Neuron (in vitro differentiated cells): Measurements from ENCODE around the gene RUFY1.
"Not testable (repeated sequence)": the region's sequence is repeated elsewhere in the genome, so short reads cannot be mapped to it uniquely, and the experiment has no call there.

ENCODE experiments used
- H2AFZ ChIP-seq: one replicate; pipeline ENCODE4 v1.6.1; 2013; ENCODE audit warnings: low read depth, mild to moderate bottlenecking, inconsistent platforms, low read length, moderate library complexity
- H3K27me3 ChIP-seq: one replicate; pipeline ENCODE4 v1.6.1; 2013; ENCODE audit warnings: low read length; ENCODE audit not compliant: insufficient read depth
- H3K36me3 ChIP-seq: one replicate; pipeline ENCODE4 v1.6.1; 2013; ENCODE audit warnings: low read length; ENCODE audit not compliant: insufficient read depth
- H3K4me1 ChIP-seq: one replicate; pipeline ENCODE4 v1.6.1; 2013; ENCODE audit warnings: low read length; ENCODE audit not compliant: insufficient read depth
- H3K4me3 ChIP-seq: 2 replicates; pipeline ENCODE4 v1.5.1; 2013; ENCODE audit warnings: mild to moderate bottlenecking, low read length, moderate library complexity
- H3K9me3 ChIP-seq: one replicate; pipeline ENCODE4 v1.6.1; 2013; ENCODE audit warnings: low read length

RUFY1 gene

DNA sequence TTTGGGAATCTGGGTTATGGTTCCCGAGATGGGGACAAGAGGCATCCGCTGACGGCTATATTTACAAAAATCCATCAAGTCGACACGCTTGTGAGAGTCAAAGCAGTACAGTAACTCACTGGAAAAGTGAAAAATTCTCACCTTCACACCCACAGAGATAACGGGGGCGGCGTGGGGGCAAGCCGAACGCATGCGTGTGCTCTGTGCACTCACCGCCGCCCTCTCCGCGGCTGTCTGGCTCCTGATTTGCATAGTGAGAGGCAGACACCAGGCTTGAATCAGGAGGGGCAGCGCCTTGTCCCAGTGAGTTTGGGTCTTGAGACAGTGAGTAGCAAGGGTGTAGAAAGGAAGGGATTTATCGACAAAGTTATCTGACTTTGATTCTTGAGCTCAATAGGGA is 32.0 kb upstream of the RUFY1 start:
- H3K27me3 ChIP-seq, H2AFZ ChIP-seq, H3K4me1 ChIP-seq, H3K4me3 ChIP-seq, H3K9me3 ChIP-seq, H3K36me3 ChIP-seq: not testable (repeated sequence)

DNA sequence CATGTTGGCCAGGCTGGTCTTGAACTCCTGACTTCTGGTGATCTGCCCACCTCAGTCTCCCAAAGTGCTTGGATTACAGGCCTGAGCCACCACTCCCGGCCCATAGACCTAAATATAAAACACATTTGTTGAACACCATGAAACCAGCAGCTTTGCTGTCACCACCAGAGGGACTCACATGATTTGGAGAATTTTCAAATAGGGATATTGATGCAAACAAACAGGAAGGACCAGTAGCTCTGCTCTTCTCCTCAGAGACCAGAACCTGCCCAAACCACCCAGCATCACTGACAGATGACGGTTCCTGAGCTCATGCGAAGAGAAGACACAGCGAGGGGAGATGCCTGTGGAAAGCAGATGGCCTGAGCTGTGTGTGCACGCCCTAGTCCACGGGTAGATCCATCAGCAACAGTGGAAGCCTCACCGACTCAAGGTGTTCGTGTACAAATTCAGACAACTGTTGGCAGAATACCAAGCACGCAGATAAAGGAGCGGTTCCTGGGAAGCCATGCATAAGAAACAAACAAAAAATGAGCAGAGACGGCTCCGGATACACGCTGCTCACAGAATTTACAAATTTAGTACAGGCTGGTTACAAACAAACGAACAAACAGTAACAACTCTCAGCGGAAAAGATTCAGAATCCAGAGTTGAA is 30.8 kb upstream of the RUFY1 start:
- not testable (repeated sequence) for H3K9me3 ChIP-seq, H3K27me3 ChIP-seq, H2AFZ ChIP-seq, H3K4me3 ChIP-seq, H3K4me1 ChIP-seq, H3K36me3 ChIP-seq

DNA sequence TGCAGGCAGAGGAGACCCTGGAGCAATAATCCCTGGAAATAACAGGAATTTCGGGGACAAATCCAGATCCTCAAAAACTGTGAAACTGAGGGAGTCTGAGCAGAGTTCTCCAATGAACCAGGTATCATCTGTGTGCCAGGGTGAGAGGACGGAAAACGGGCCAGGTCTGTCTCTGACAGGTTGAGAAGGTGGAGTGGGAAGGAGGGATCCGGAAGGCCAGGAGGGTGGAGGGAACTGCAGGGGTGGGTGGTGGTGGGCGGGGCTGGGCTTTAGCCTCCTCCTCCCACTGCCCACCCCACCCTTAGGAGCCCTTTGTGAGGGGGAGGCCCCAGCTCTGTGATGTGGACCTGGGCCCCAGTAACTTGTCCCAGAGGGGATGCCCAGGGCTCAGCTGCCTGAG is 28.2 kb upstream of the RUFY1 start:
- H2AFZ ChIP-seq, H3K4me1 ChIP-seq, H3K36me3 ChIP-seq, H3K9me3 ChIP-seq, H3K4me3 ChIP-seq, H3K27me3 ChIP-seq: not testable (repeated sequence)

DNA sequence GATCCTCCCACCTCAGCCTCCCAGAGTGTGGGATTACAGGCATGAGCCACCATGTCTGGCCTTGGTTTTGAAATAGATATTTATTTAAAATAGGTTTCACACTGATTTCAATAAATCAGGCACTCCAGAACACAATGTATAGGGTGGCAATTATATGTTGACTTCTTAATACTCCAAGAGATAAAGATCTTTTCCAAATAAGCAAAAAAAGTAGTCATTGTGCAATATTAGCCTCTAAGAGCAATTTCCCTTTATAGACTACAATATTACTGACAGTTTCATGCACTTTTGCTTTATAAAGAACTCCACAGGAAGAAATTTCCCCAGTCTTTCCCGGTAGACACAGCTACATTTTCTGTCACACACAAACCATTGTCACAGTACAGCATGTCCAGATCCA is 23.4 kb upstream of the RUFY1 start:
- no peak overlapping the region for H2AFZ ChIP-seq
- no peaks in the 10 kb centered on the region for H3K4me1 ChIP-seq
- H3K9me3 ChIP-seq = no peaks in the 10 kb centered on the region
- H3K4me3 ChIP-seq = no peak overlapping the region
- H3K27me3 ChIP-seq = no peaks in the 10 kb centered on the region
- H3K36me3 ChIP-seq = no peaks in the 10 kb centered on the region

DNA sequence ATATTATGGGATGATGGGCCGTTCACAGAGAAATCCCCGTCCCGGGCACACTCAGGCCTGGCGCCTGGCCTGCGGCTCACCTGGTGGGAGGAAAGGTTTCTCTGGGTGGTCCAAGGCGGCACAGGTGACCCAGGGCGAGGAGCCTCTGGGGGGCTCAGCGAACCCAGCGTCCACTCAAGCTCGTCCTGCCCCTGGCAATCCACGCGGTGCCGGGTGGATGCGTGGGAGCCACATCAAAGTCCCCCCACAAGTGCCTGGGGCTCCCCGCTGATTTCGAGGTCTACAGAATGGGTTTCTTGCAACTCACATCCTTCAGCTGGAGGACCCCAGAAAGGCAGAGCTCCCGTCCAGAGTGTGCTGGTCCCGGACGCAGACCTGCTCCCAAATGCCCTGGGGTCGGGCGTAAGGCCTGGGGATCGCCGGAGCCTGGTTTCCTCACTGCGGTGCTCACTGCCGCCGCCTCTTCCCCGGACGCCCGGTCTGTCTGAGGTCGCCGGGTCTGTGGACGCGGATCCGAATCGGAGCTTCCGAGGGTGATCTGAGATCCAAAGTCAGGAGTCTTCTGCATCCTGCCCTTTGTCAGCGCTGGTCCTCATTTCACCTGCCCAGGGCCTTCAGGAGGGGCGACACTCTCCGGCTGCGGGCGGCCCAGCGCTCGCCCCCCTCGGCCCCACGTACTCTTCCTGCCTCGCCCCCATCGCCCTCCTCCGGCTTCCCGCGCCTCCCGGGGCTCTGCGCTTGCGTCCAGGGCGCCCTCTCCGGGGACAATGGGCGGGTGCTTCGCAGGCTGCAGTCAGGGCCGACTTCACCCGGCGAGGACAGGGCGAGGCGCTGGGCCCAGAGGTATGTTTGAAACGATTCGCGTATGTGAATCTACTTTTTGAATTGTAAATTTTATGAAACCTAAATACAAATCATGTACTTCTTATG is 20.0 kb upstream of the RUFY1 start:
- Histone ChIP-seq H3K27me3 (no peaks in the 10 kb centered on the region), H3K4me1 (no peaks in the 10 kb centered on the region), H3K4me3 (no peak overlapping the region), H3K36me3 (no peaks in the 10 kb centered on the region), H3K9me3 (no peaks in the 10 kb centered on the region), H2AFZ (no peak overlapping the region)

DNA sequence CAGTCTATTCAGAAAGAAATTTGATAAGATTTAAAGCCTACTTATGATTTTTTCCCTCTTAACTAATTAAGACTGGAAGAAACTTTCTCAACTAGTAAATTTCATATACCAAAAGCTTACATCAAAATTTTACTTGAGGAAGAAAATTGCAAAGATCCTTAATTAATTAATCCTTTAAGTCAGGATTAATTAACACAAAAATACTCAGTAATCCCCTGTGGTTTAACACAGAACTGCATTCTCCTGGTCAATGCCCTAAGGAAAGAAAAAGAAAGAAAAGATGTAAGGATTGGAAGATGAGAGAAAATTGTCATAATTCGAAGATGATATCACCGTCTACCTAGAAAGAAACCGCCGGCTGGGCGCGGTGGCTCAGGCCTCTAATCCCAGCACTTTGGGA is 17.3 kb upstream of the RUFY1 start:
- H2AFZ ChIP-seq = no peak overlapping the region
- H3K4me3 ChIP-seq = no peak overlapping the region
- no peaks in the 10 kb centered on the region for H3K36me3 ChIP-seq
- H3K9me3 ChIP-seq = no peaks in the 10 kb centered on the region
- H3K27me3 ChIP-seq = no peaks in the 10 kb centered on the region
- no peaks in the 10 kb centered on the region for H3K4me1 ChIP-seq

DNA sequence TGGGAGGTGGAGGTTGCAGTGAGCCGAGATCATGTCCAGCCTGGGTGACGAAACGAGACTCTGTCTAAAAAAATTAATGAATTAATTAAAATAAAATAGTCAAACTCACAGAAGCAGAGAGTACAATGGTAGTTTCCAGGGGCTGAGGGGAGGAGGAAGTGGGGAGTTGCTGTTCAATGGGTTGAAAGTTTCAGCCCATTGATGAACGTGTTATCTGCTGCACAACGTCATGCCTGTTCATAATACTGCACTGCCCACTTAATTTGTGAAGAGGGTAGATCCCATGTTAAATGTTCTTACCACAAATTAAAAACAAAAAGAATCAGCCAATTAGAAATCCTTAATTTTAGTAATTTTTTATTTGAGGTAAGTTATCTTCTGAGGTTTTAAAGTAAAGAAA is 16.4 kb upstream of the RUFY1 start:
- H3K9me3 ChIP-seq = no peaks in the 10 kb centered on the region
- no peaks in the 10 kb centered on the region for H3K4me1 ChIP-seq
- H3K27me3 ChIP-seq = no peaks in the 10 kb centered on the region
- no peak overlapping the region for H2AFZ ChIP-seq
- H3K4me3 ChIP-seq = no peak overlapping the region
- no peaks in the 10 kb centered on the region for H3K36me3 ChIP-seq

DNA sequence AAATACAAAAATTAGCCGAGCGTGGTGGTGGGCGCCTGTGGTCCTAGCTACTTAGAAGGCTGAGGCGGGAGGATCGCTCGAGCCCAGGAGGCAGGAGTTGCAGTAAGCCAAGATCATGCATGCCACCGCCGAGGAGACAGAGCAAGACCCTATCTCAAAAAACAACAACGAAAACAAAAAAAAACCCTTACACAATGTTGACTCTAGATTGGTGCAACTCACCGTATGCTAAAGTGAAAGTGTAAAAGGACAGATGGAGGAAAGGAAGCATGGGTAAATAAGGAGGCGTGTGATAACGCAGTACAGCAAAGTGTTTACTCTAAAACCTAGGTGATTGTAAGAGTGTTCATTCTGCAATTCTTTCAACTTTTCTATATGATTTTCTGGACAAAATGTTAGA is 15.9 kb upstream of the RUFY1 start:
- Histone ChIP-seq H3K36me3 (no peaks in the 10 kb centered on the region), H3K4me3 (no peak overlapping the region), H3K4me1 (no peaks in the 10 kb centered on the region), H2AFZ (no peak overlapping the region), H3K27me3 (no peaks in the 10 kb centered on the region), H3K9me3 (no peaks in the 10 kb centered on the region)

DNA sequence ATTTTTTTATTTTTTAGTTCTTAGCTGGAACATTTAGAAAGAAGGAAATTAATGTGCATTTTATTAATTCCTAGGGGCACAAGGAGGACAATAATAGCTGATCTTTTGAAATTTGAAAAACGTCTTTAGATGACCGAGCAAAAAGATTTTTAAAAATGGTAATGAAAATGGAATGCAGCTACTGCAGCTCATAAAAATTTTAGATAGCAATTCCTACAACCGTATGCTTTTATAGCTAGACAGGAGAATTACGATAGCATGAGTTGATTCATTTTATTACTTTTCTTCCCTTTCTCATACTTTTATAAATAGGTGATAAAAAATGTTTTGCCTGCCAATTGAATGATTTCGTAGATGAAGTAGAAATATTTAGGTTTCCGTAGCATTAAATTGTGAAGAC is 13.7 kb upstream of the RUFY1 start:
- H3K9me3 ChIP-seq = no peaks in the 10 kb centered on the region
- no peaks in the 10 kb centered on the region for H3K27me3 ChIP-seq
- no peak overlapping the region for H2AFZ ChIP-seq
- H3K4me1 ChIP-seq = no peaks in the 10 kb centered on the region
- no peaks in the 10 kb centered on the region for H3K36me3 ChIP-seq
- no peak overlapping the region for H3K4me3 ChIP-seq

DNA sequence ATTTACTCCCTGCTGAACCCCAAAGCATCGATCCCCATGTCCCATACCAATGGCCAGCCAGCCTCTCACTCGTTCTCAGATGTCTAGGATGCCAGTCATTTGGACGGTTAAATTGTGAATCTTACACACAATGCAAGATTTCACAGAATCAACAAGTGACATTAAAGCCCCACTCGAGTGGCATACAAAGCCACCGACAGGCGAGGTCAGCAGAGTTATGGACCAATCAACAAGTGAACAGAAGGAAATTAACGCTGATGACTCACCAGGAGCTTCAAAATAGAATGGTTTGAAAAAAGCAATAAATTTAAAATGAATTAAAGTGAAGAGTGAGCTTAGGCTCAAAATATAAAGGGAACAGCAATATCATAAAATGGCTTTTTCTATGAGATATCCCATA is 8.2 kb upstream of the RUFY1 start:
- no peaks in the 10 kb centered on the region for H3K4me1 ChIP-seq
- no peaks in the 10 kb centered on the region for H3K27me3 ChIP-seq
- no peak overlapping the region for H3K4me3 ChIP-seq
- H2AFZ ChIP-seq = no peak overlapping the region
- no peaks in the 10 kb centered on the region for H3K36me3 ChIP-seq
- no peaks in the 10 kb centered on the region for H3K9me3 ChIP-seq

DNA sequence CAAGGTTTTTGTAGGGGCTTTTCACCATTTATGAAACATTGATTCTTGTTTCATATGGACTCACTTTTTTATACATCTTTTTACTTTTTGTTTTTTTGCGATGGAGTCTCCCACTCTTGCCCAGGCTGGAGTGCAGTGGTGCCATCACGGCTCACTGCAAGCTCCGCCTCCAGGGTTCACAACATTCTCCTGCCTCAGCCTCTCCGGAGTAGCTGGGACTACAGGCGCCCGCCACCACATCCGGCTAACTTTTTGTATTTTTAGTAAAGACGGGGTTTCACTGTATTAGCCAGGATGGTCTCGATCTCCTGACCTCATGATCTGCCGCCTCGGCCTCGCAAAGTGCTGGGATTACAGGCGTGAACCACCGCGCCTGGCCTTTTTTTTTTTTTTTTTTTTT is 7.1 kb upstream of the RUFY1 start:
- not testable (repeated sequence) for H2AFZ ChIP-seq, H3K4me1 ChIP-seq, H3K9me3 ChIP-seq, H3K4me3 ChIP-seq, H3K27me3 ChIP-seq, H3K36me3 ChIP-seq

DNA sequence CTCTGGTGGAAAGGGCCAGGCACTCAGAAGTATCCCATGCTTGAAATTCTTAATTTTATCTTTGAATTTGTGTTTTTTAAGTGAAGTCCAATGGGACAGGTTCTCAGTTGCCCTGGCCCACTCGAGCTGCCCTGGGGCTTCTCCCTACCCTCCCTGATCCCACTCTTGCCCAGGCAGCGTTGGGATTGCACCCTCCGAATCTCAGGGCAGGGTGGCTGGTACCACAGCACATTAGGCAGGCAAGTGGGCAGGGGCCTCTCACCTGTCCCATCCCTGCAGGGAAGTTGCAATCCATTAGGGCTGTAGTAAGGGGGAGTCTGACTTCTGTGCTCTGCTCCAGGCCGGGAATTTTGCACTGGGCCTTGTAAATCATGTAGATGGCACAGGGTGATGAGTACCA is 2.7 kb downstream of the RUFY1 start:
- H3K4me3 ChIP-seq = no peak overlapping the region

DNA sequence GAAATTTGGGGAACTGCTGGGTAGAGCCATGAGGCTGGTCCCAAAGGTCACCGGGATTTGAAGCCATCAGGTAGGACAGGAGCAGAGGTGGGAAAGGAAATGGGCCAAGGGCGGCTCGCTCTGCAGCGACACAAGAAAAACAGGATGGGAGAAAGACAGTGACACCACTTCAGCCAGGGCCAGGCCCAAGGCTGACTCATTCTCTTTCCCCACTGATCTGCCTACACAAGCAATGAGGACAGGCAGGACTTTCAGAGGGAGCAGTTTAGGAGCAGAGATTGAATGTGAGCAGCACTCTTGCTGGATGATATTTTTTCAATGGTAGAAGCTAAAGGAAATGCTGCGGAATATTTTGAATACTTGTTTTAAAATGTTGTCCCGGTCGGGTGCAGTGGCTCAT is 3.5 kb downstream of the RUFY1 start:
- Histone ChIP-seq H3K27me3 (no peaks in the 10 kb centered on the region), H3K4me1 (peaks cover 10% of the 10 kb centered on the region), H3K4me3 (no peak overlapping the region), H3K9me3 (peaks cover 5% of the 10 kb centered on the region), H2AFZ (no peak overlapping the region), H3K36me3 (peaks cover 3% of the 10 kb centered on the region)

More for the DNA sequence above, 2.7 kb downstream of the RUFY1 start:
- Histone ChIP-seq H2AFZ (no peak overlapping the region), H3K27me3 (no peaks in the 10 kb centered on the region), H3K4me1 (peaks cover 6% of the 10 kb centered on the region), H3K9me3 (peaks cover 5% of the 10 kb centered on the region), H3K36me3 (peaks cover 3% of the 10 kb centered on the region)
